NT2/D1 (cell line): Measurements from ENCODE around the gene ZNHIT1.

Experiments
- DNase-seq: peaks from one replicate; pipeline ENCODE4 v3.0.0-alpha.2; 2011; ENCODE audit warnings: low read depth, low spot score
- H3K27me3 ChIP-seq: 2 replicates; pipeline ENCODE4 v1.6.0; 2011; ENCODE audit warnings: mild to moderate bottlenecking; ENCODE audit not compliant: insufficient read length, insufficient read depth
- H3K36me3 ChIP-seq: 2 replicates; pipeline ENCODE4 v1.6.1; 2011; ENCODE audit warnings: mild to moderate bottlenecking, low read length, mixed read lengths; ENCODE audit not compliant: insufficient read depth, insufficient read length
- H3K4me1 ChIP-seq: 2 replicates; pipeline ENCODE4 v1.5.1; 2011; ENCODE audit not compliant: insufficient read depth, insufficient read length
- H3K4me3 ChIP-seq: 2 replicates; pipeline ENCODE4 v1.5.1; 2011; ENCODE audit warnings: low read depth; ENCODE audit not compliant: insufficient read length
- H3K9ac ChIP-seq: 2 replicates; pipeline ENCODE4 v1.6.0; 2011; ENCODE audit warnings: low read depth; ENCODE audit not compliant: insufficient read length
- H3K9me3 ChIP-seq: 2 replicates; pipeline ENCODE4 v1.5.1; 2011; ENCODE audit warnings: mild to moderate bottlenecking, low read length; ENCODE audit not compliant: insufficient read depth
- SUZ12 ChIP-seq: IDR thresholded peaks from 2 replicates; pipeline ENCODE4 v1.6.1; 2011; ENCODE audit not compliant: insufficient read length, insufficient read depth; ENCODE audit errors: extremely low read depth
- YY1 ChIP-seq: IDR thresholded peaks from 2 replicates; pipeline ENCODE4 v1.6.1; 2011; ENCODE audit not compliant: insufficient read length, insufficient read depth
- ZNF274 ChIP-seq: IDR thresholded peaks from 2 replicates; pipeline ENCODE4 v1.6.1; 2011; ENCODE audit warnings: mild to moderate bottlenecking, low read depth, low read length

ZNHIT1 gene

GRCh38 chr7:101172005-101172853 lies 45.7 kb upstream of the ZNHIT1 start:
- peak overlapping the region; percentile 34 for H3K4me3 ChIP-seq
- H3K4me1 ChIP-seq: peaks cover 22% of the 10 kb centered on the region
- H3K27me3 ChIP-seq: peaks cover 77% of the 10 kb centered on the region
- no peak for TF ChIP-seq YY1
- TF ChIP-seq SUZ12: peak; percentile 91
- TF ChIP-seq ZNF274: no peak
- H3K36me3 ChIP-seq: no peaks in the 10 kb centered on the region
- no peak for DNase-seq
- H3K9ac ChIP-seq: peak overlapping the region; percentile 32
- H3K9me3 ChIP-seq: no peaks in the 10 kb centered on the region

GRCh38 chr7:101172854-101173751 lies 44.9 kb upstream of the ZNHIT1 start:
- H3K36me3 ChIP-seq: no peaks in the 10 kb centered on the region
- peak overlapping the region; percentile 61 for H3K9ac ChIP-seq
- peaks cover 76% of the 10 kb centered on the region for H3K27me3 ChIP-seq
- TF ChIP-seq YY1 (no peak), ZNF274 (no peak), SUZ12 (peak; percentile 82)
- no peak for DNase-seq
- H3K9me3 ChIP-seq: no peaks in the 10 kb centered on the region
- H3K4me3 ChIP-seq: peak overlapping the region; percentile 34
- H3K4me1 ChIP-seq: peaks cover 22% of the 10 kb centered on the region

- no peaks in the 10 kb centered on the region for H3K36me3 ChIP-seq
- H3K4me1 ChIP-seq: peaks cover 22% of the 10 kb centered on the region
- no peak for TF ChIP-seq YY1
- no peak for TF ChIP-seq ZNF274
- TF ChIP-seq SUZ12: no peak
- DNase-seq: peak; percentile 82
- no peak overlapping the region for H3K9ac ChIP-seq
- H3K4me3 ChIP-seq: peak overlapping the region; percentile 34
- H3K9me3 ChIP-seq: no peaks in the 10 kb centered on the region
- H3K27me3 ChIP-seq: peaks cover 72% of the 10 kb centered on the region
Observed at GRCh38 chr7:101173752-101174244, 44.2 kb upstream of the ZNHIT1 start.

- no peaks in the 10 kb centered on the region for H3K9me3 ChIP-seq
- H3K9ac ChIP-seq: peak overlapping the region; percentile 4
- DNase-seq: no peak
- peaks cover 21% of the 10 kb centered on the region for H3K4me1 ChIP-seq
- TF ChIP-seq SUZ12: no peak
- no peak for TF ChIP-seq ZNF274
- TF ChIP-seq YY1: no peak
- no peaks in the 10 kb centered on the region for H3K36me3 ChIP-seq
- no peak overlapping the region for H3K4me3 ChIP-seq
- H3K27me3 ChIP-seq: peaks cover 66% of the 10 kb centered on the region
Observed at GRCh38 chr7:101174322-101174854, 43.6 kb upstream of the ZNHIT1 start.

- no peak overlapping the region for H3K4me3 ChIP-seq
- H3K9me3 ChIP-seq: no peaks in the 10 kb centered on the region
- peaks cover 17% of the 10 kb centered on the region for H3K4me1 ChIP-seq
- TF ChIP-seq YY1: no peak
- TF ChIP-seq SUZ12: no peak
- no peak for TF ChIP-seq ZNF274
- DNase-seq: no peak
- no peak overlapping the region for H3K9ac ChIP-seq
- peaks cover 65% of the 10 kb centered on the region for H3K27me3 ChIP-seq
- no peaks in the 10 kb centered on the region for H3K36me3 ChIP-seq
Observed at GRCh38 chr7:101175664-101176063, 42.3 kb upstream of the ZNHIT1 start.

- H3K9me3 ChIP-seq: no peaks in the 10 kb centered on the region
- no peaks in the 10 kb centered on the region for H3K36me3 ChIP-seq
- no peak for DNase-seq
- H3K9ac ChIP-seq: no peak overlapping the region
- H3K4me1 ChIP-seq: peaks cover 5% of the 10 kb centered on the region
- TF ChIP-seq ZNF274 (no peak), YY1 (no peak), SUZ12 (no peak)
- peaks cover 49% of the 10 kb centered on the region for H3K27me3 ChIP-seq
- no peak overlapping the region for H3K4me3 ChIP-seq
Observed at GRCh38 chr7:101177644-101178043, 40.3 kb upstream of the ZNHIT1 start.

GRCh38 chr7:101179117-101179516 lies 38.8 kb upstream of the ZNHIT1 start:
- Histone ChIP-seq H3K9ac (no peak overlapping the region), H3K4me3 (peak overlapping the region; percentile 3), H3K36me3 (no peaks in the 10 kb centered on the region), H3K27me3 (peaks cover 34% of the 10 kb centered on the region), H3K9me3 (no peaks in the 10 kb centered on the region), H3K4me1 (peaks cover 1% of the 10 kb centered on the region)
- no peak for TF ChIP-seq YY1
- no peak for TF ChIP-seq SUZ12
- no peak for TF ChIP-seq ZNF274
- no peak for DNase-seq
